Naive thymus-derived CD4-positive, alpha-beta T cell (primary cell): ENCODE results near the gene CDKAL1. TPM values are rescaled to one million over a fixed set of nuclear protein-coding genes. Genes with fewer than 3 reads are reported as not detected.
"Not testable (repeated sequence)": the region's sequence is repeated elsewhere in the genome, so short reads cannot be mapped to it uniquely, and the experiment has no call there.

ENCODE experiments used
- ATAC-seq: fragments of 150-1000 bp; cut with Tn5 transposase; 2 replicates; pipeline ENCODE4 v1.10.0; 2021; ENCODE audit warnings: mild to moderate bottlenecking, moderate library complexity
- CTCF ChIA-PET: fragments of 350-600 bp; sonication (Branson Sonifier 250); formaldehyde crosslinking; loops from one replicate; lab custom pipeline; 2021; ENCODE audit warnings: antibody characterized with exemption; lab: Charles Lee
- POLR2A ChIA-PET: fragments of 350-600 bp; sonication (Branson Sonifier 250); formaldehyde crosslinking; loops from one replicate; lab custom pipeline; 2021; ENCODE audit warnings: antibody characterized with exemption, inconsistent platforms; lab: Charles Lee
- DNase-seq, 9 donors: peaks; one replicate each; pipeline versions ENCODE4 v3.0.0 to v3.0.0-alpha.2; 2020 to 2022; ENCODE audit warnings: mixed read lengths in 1 of 9
- H3K27ac ChIP-seq: one replicate; pipeline ENCODE4 v1.7.0; 2013; ENCODE audit warnings: mild to moderate bottlenecking, low read depth, low read length, moderate library complexity
- H3K27me3 ChIP-seq, 2 donors: one replicate each; pipeline ENCODE4 v1.7.0; 2013; ENCODE audit warnings: low read length in 2 of 2, mild to moderate bottlenecking in 2 of 2, moderate library complexity in 2 of 2; ENCODE audit not compliant: control insufficient read depth in 2 of 2, insufficient read depth in 2 of 2
- H3K36me3 ChIP-seq, 3 experiments: 1 replicate in 2 of 3; 2 replicates in 1 of 3; pipeline ENCODE4 v1.7.0; 2013; ENCODE audit warnings: low read length in 3 of 3, mild to moderate bottlenecking in 3 of 3, moderate library complexity in 1 of 3; ENCODE audit not compliant: insufficient read depth in 3 of 3, control insufficient read depth in 2 of 3
- H3K4me1 ChIP-seq, 2 donors: one replicate each; pipeline ENCODE4 v1.7.0; 2013; ENCODE audit warnings: low read length in 2 of 2, mild to moderate bottlenecking in 2 of 2, moderate library complexity in 1 of 2; ENCODE audit not compliant: control insufficient read depth in 2 of 2, insufficient read depth in 2 of 2
- H3K4me3 ChIP-seq: 2 replicates; pipeline ENCODE4 v1.7.0; 2013; ENCODE audit warnings: mild to moderate bottlenecking, low read length
- H3K9me3 ChIP-seq, 3 experiments: 1 replicate in 2 of 3; 2 replicates in 1 of 3; pipeline ENCODE4 v1.7.0; 2013; ENCODE audit warnings: low read length in 3 of 3; ENCODE audit not compliant: control insufficient read depth in 2 of 3
- H3K27ac Mint-ChIP-seq, 9 donors: one replicate each; pipeline ENCODE4 v1.8.0; 2020 to 2022; ENCODE audit warnings: mixed read lengths in 9 of 9, mild to moderate bottlenecking in 8 of 9, moderate library complexity in 5 of 9, inconsistent platforms in 2 of 9
- H3K27me3 Mint-ChIP-seq, 5 donors: one replicate each; pipeline ENCODE4 v1.8.0; 2021 to 2022; ENCODE audit warnings: mixed read lengths in 5 of 5, mild to moderate bottlenecking in 1 of 5
- H3K36me3 Mint-ChIP-seq, 5 donors: one replicate each; pipeline ENCODE4 v1.8.0; 2020 to 2022; ENCODE audit warnings: mixed read lengths in 5 of 5, mild to moderate bottlenecking in 3 of 5, inconsistent platforms in 1 of 5
- H3K4me1 Mint-ChIP-seq, 7 donors: one replicate each; pipeline ENCODE4 v1.8.0; 2020 to 2022; ENCODE audit warnings: mixed read lengths in 7 of 7, mild to moderate bottlenecking in 3 of 7, inconsistent platforms in 1 of 7
- H3K4me3 Mint-ChIP-seq, 10 donors: one replicate each; pipeline ENCODE4 v1.8.0; 2020 to 2022; ENCODE audit warnings: mild to moderate bottlenecking in 10 of 10, mixed read lengths in 10 of 10, moderate library complexity in 6 of 10, inconsistent platforms in 2 of 10
- H3K9me3 Mint-ChIP-seq, 11 donors: one replicate each; pipeline ENCODE4 v1.8.0; 2020 to 2022; ENCODE audit warnings: mixed read lengths in 11 of 11, mild to moderate bottlenecking in 4 of 11, inconsistent platforms in 1 of 11, moderate library complexity in 1 of 11
- intact Hi-C, 2 donors: fragments of 100-400 bp; cut with micrococcal nuclease; formaldehyde crosslinking; loops; one replicate each; pipeline ENCODE4 v1.15.1; 2023
- polyA plus RNA-seq, 2 donors: library from polyadenylated mRNA; unstranded; fragments of 300-500 nt; fragmentation: Illumina TruSeq; gene quantifications; one replicate each; pipeline ENCODE4 v1.2.3, GENCODE V29; 2021
- total RNA-seq, 6 experiments: library from RNA in 5 of 6; stranded (reverse) in 5 of 6; gene quantifications; 1 replicate in 5 of 6; 2 replicates in 1 of 6; pipeline ENCODE4 v1.2.3 and lab custom pipeline; 2021 to 2026

CDKAL1 gene
- total and polyA plus RNA-seq, 7 experiments from 2014 or later = 23.6 to 35.8 (median 29.8) TPM

GRCh38 chr6:21241231-21242130 is 707.2 kb downstream of the CDKAL1 start:
- Histone ChIP-seq H3K4me3 (no peak overlapping the region), H3K27ac (no peak overlapping the region), H3K36me3 (no peaks in the 10 kb centered on the region), H3K27me3 (no peaks in the 10 kb centered on the region), H3K9me3 (no peaks in the 10 kb centered on the region), H3K4me1 (no peaks in the 10 kb centered on the region)
- Mint-ChIP-seq H3K4me1 (peaks cover 0 to 3% (median 0%) of the 10 kb centered on the region in 7 donors), H3K36me3 (peaks cover 0 to 3% (median 0%) of the 10 kb centered on the region in 5 donors), H3K27me3 (no peaks in the 10 kb centered on the region), H3K27ac (no peak overlapping the region), H3K9me3 (peaks cover 3 to 52% (median 21%) of the 10 kb centered on the region in 11 donors), H3K4me3 (no peak overlapping the region)
- ChIA-PET CTCF (interaction anchor here (0.6 kb wide), 1 partner anchor 320 kb away, joined by 4 read pairs; no protein-coding TSS in a partner anchor), POLR2A (no interaction called here)
- ATAC-seq = no peak
- intact Hi-C loops = no loop called here
- DNase-seq = no peak

GRCh38 chr6:21244897-21245470 is 710.7 kb downstream of the CDKAL1 start:
- H3K4me1 Mint-ChIP-seq = peaks cover 0 to 4% (median 0%) of the 10 kb centered on the region in 7 donors
- intact Hi-C loops = no loop called here
- Histone ChIP-seq H3K36me3 (no peaks in the 10 kb centered on the region), H3K4me3 (no peak overlapping the region), H3K9me3 (no peaks in the 10 kb centered on the region), H3K27ac (no peak overlapping the region), H3K27me3 (no peaks in the 10 kb centered on the region), H3K4me1 (no peaks in the 10 kb centered on the region)
- H3K27ac Mint-ChIP-seq = no peak overlapping the region
- ATAC-seq (no peak), DNase-seq (no peak)
- CTCF ChIA-PET = no interaction called here
- peaks cover 0 to 2% (median 0%) of the 10 kb centered on the region in 5 donors for H3K36me3 Mint-ChIP-seq
- POLR2A ChIA-PET = no interaction called here
- H3K4me3 Mint-ChIP-seq = no peak overlapping the region
- no peaks in the 10 kb centered on the region for H3K27me3 Mint-ChIP-seq
- H3K9me3 Mint-ChIP-seq = peaks cover under 1 to 17% (median 7%) of the 10 kb centered on the region in 11 donors

GRCh38 chr6:21245488-21245887 is 711.2 kb downstream of the CDKAL1 start:
- no peak for DNase-seq
- CTCF ChIA-PET = no interaction called here
- intact Hi-C loops = no loop called here
- Histone ChIP-seq H3K36me3 (no peaks in the 10 kb centered on the region), H3K27ac (no peak overlapping the region), H3K27me3 (no peaks in the 10 kb centered on the region), H3K4me1 (no peaks in the 10 kb centered on the region), H3K9me3 (no peaks in the 10 kb centered on the region), H3K4me3 (no peak overlapping the region)
- POLR2A ChIA-PET = no interaction called here
- H3K27ac Mint-ChIP-seq = no peak overlapping the region
- H3K27me3 Mint-ChIP-seq = no peaks in the 10 kb centered on the region
- peaks cover 0 to under 1% (median 0%) of the 10 kb centered on the region in 5 donors for H3K36me3 Mint-ChIP-seq
- H3K4me3 Mint-ChIP-seq = no peak overlapping the region
- no peak for ATAC-seq
- H3K9me3 Mint-ChIP-seq = peaks cover 0 to 13% (median 4%) of the 10 kb centered on the region in 11 donors
- H3K4me1 Mint-ChIP-seq = peaks cover 0 to 4% (median 0%) of the 10 kb centered on the region in 7 donors

GRCh38 chr6:21246075-21246474 is 711.8 kb downstream of the CDKAL1 start:
- no peak overlapping the region for H3K4me3 Mint-ChIP-seq
- ChIA-PET POLR2A (no interaction called here), CTCF (no interaction called here)
- H3K27ac ChIP-seq = no peak overlapping the region
- H3K9me3 Mint-ChIP-seq = peaks cover 0 to 12% (median 2%) of the 10 kb centered on the region in 11 donors
- no peaks in the 10 kb centered on the region for H3K27me3 ChIP-seq
- no peak overlapping the region for H3K4me3 ChIP-seq
- peaks cover 0 to 5% (median 0%) of the 10 kb centered on the region in 5 donors for H3K27me3 Mint-ChIP-seq
- H3K9me3 ChIP-seq = no peaks in the 10 kb centered on the region
- intact Hi-C loops = no loop called here
- H3K27ac Mint-ChIP-seq = no peak overlapping the region
- H3K4me1 Mint-ChIP-seq = peaks cover 0 to 4% (median 0%) of the 10 kb centered on the region in 7 donors
- no peaks in the 10 kb centered on the region for H3K36me3 ChIP-seq
- DNase-seq (no peak), ATAC-seq (no peak)
- H3K4me1 ChIP-seq = no peaks in the 10 kb centered on the region
- no peaks in the 10 kb centered on the region for H3K36me3 Mint-ChIP-seq

GRCh38 chr6:21254460-21254859 is 720.2 kb downstream of the CDKAL1 start:
- H3K4me3 ChIP-seq, DNase-seq, H3K36me3 Mint-ChIP-seq, H3K4me3 Mint-ChIP-seq, H3K27ac ChIP-seq, H3K4me1 Mint-ChIP-seq, H3K27ac Mint-ChIP-seq, intact Hi-C loops, H3K36me3 ChIP-seq, ATAC-seq, H3K27me3 ChIP-seq, H3K9me3 ChIP-seq, H3K4me1 ChIP-seq, POLR2A ChIA-PET, CTCF ChIA-PET: not testable (repeated sequence)
- Mint-ChIP-seq H3K27me3 (peaks cover 0 to 25% (median 12%) of the 10 kb centered on the region in 5 donors), H3K9me3 (peaks cover 0 to 36% (median 9%) of the 10 kb centered on the region in 11 donors)

- Histone ChIP-seq H3K9me3 (no peaks in the 10 kb centered on the region), H3K27me3 (no peaks in the 10 kb centered on the region), H3K4me3 (no peak overlapping the region), H3K27ac (no peak overlapping the region), H3K4me1 (no peaks in the 10 kb centered on the region), H3K36me3 (no peaks in the 10 kb centered on the region)
- H3K27me3 Mint-ChIP-seq = peaks cover 0 to 24% (median 12%) of the 10 kb centered on the region in 5 donors
- intact Hi-C loops = no loop called here
- ChIA-PET POLR2A (no interaction called here), CTCF (no interaction called here)
- DNase-seq (no peak), ATAC-seq (no peak)
- no peak overlapping the region for H3K27ac Mint-ChIP-seq
- peaks cover 0 to 4% (median 0%) of the 10 kb centered on the region in 5 donors for H3K36me3 Mint-ChIP-seq
- no peaks in the 10 kb centered on the region for H3K4me1 Mint-ChIP-seq
- H3K4me3 Mint-ChIP-seq = no peak overlapping the region
- peaks cover 0 to 31% (median 9%) of the 10 kb centered on the region in 11 donors for H3K9me3 Mint-ChIP-seq
Observed at GRCh38 chr6:21256197-21256596, 721.9 kb downstream of the CDKAL1 start.
